ENCODE results near the gene VGLL4. TPM values are rescaled to one million over a fixed set of nuclear protein-coding genes. Genes with fewer than 3 reads are reported as not detected.
A peak's percentile ranks its signal among the peaks of the same experiment; 100 is the strongest.

The VGLL4 gene
- total RNA-seq, 3 donors from 2014 or later = 42.5 to 51.3 (median 46.4) TPM

- no peaks in the 10 kb centered on the region for H3K9me3 ChIP-seq
- ATAC-seq (no peak), DNase-seq (no peak)
- peaks cover 27% of the 10 kb centered on the region for H3K4me1 ChIP-seq (ENCODE audit: low read depth)
- no peak overlapping the region for H3K4me3 ChIP-seq
- intact Hi-C loops (cut with DNase I, micrococcal nuclease) = no loop called here
- TF ChIP-seq CTCF (IDR thresholded peaks at IDR 0.05) = no peak
- no peaks in the 10 kb centered on the region for H3K36me3 ChIP-seq (ENCODE audit: low read depth)
These were observed 7.3 kb downstream of the VGLL4 start for GRCh38 chr3:11636394-11636770.

GRCh38 chr3:11635680-11636393, 7.9 kb downstream of the VGLL4 start:
- intact Hi-C loops (cut with DNase I, micrococcal nuclease) = no loop called here

GRCh38 chr3:11634974-11635612, 8.6 kb downstream of the VGLL4 start:
- H3K4me3 ChIP-seq = no peak overlapping the region
- H3K9me3 ChIP-seq = no peaks in the 10 kb centered on the region
- intact Hi-C loops (cut with DNase I, micrococcal nuclease) = no loop called here
- TF ChIP-seq CTCF (IDR thresholded peaks at IDR 0.05) = no peak
- DNase-seq (no peak), ATAC-seq (no peak)
- H3K4me1 ChIP-seq (ENCODE audit: low read depth) = peaks cover 20% of the 10 kb centered on the region
- H3K36me3 ChIP-seq (ENCODE audit: low read depth) = no peaks in the 10 kb centered on the region

More at GRCh38 chr3:11635680-11636393, 7.9 kb downstream of the VGLL4 start:
- peaks cover 27% of the 10 kb centered on the region for H3K4me1 ChIP-seq (ENCODE audit: low read depth)
- TF ChIP-seq CTCF (IDR thresholded peaks at IDR 0.05) = no peak
- no peak overlapping the region for H3K4me3 ChIP-seq
- ATAC-seq (no peak), DNase-seq (no peak)
- no peaks in the 10 kb centered on the region for H3K36me3 ChIP-seq (ENCODE audit: low read depth)
- H3K9me3 ChIP-seq = no peaks in the 10 kb centered on the region

GRCh38 chr3:11634081-11634635, 9.6 kb downstream of the VGLL4 start:
- Histone ChIP-seq H3K4me1 (ENCODE audit: low read depth) (peaks cover 20% of the 10 kb centered on the region), H3K4me3 (no peak overlapping the region), H3K36me3 (ENCODE audit: low read depth) (no peaks in the 10 kb centered on the region), H3K9me3 (no peaks in the 10 kb centered on the region)
- ATAC-seq (peak; percentile 26), DNase-seq (no peak)
- intact Hi-C loops (cut with DNase I, micrococcal nuclease) = no loop called here
- TF ChIP-seq CTCF (IDR thresholded peaks at IDR 0.05) = no peak

- TF ChIP-seq CTCF (IDR thresholded peaks at IDR 0.05) = no peak
- Histone ChIP-seq H3K4me1 (ENCODE audit: low read depth) (peaks cover 20% of the 10 kb centered on the region), H3K9me3 (no peaks in the 10 kb centered on the region), H3K4me3 (no peak overlapping the region), H3K36me3 (ENCODE audit: low read depth) (no peaks in the 10 kb centered on the region)
- intact Hi-C loops (cut with DNase I, micrococcal nuclease) = no loop called here
- DNase-seq (no peak), ATAC-seq (no peak)
These were observed 10.7 kb downstream of the VGLL4 start for GRCh38 chr3:11632966-11633365.
